ENCODE measurements around the gene WIPF2. TPM values are rescaled to one million over a fixed set of nuclear protein-coding genes. Genes with fewer than 3 reads are reported as not detected.
"Not testable (repeated sequence)": the region's sequence is repeated elsewhere in the genome, so short reads cannot be mapped to it uniquely, and the experiment has no call there.

WIPF2 gene
- total RNA-seq, 2 experiments from 2014 or later: 15.3 to 17.9 TPM

DNA sequence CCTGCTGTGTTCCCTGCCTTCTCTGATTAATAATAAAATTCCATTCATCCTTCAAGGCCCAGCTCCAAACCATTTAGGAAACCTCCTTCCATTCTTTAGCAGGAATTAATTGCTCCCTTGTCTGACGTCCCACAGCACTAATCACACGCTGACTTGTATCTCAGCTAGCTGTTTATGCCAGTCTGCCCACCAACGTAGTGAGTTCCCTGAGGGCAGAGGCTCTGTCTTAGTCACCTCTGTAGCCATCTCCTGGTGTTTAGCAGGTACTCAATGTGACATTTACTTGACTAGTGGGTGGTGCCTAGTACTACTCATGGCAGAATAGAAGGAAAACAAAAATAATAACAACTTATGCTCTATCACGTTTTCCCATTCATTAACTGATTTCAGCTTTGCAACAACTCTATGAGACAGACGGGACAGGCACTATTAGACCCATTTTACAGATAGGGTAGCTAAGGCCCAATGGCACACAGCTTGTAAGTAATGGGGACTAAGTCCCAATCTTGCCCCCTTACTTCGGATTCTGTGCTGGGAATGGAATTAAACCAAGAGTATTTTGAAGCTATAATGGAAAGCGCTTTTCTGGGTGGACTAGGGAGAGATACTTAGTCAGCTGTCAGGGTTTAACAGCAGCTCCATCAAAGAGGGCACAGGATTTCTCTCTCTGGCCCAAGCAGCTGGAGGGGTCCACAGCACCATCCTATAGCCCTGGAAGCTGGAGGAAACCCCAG is 931 bp upstream of the WIPF2 start:
- Mint-ChIP-seq H3K27me3 (no peaks in the 10 kb centered on the region), H3K27ac (peak overlapping the region; percentile 100), H3K4me3 (peak overlapping the region; percentile 96), H3K4me1 (ENCODE audit: low read depth) (peaks cover 24% of the 10 kb centered on the region), H3K36me3 (ENCODE audit: low read depth) (peaks cover 3% of the 10 kb centered on the region), H3K9me3 (no peaks in the 10 kb centered on the region)
- ATAC-seq (no peak), DNase-seq (peak; percentile 12)
- intact Hi-C loops (cut with micrococcal nuclease): loop anchor here (5.0 kb wide), 1 partner anchor 74 kb away; no protein-coding TSS in a partner anchor
- CTCF ChIA-PET: interaction anchor here (0.6 to 3.5 kb wide), 20 partner anchors 9 to 164 kb away, joined by 3 to 22 read pairs (median 3); partner anchors contain the start of gene CDC6
- POLR2A ChIA-PET: interaction anchor here (0.6 to 2.4 kb wide), 15 partner anchors 10 to 334 kb away, joined by 3 to 13 read pairs (median 4); partner anchors contain the start of genes CASC3, CDC6, MSL1 and RARA
- TF ChIP-seq, protein P1, sequence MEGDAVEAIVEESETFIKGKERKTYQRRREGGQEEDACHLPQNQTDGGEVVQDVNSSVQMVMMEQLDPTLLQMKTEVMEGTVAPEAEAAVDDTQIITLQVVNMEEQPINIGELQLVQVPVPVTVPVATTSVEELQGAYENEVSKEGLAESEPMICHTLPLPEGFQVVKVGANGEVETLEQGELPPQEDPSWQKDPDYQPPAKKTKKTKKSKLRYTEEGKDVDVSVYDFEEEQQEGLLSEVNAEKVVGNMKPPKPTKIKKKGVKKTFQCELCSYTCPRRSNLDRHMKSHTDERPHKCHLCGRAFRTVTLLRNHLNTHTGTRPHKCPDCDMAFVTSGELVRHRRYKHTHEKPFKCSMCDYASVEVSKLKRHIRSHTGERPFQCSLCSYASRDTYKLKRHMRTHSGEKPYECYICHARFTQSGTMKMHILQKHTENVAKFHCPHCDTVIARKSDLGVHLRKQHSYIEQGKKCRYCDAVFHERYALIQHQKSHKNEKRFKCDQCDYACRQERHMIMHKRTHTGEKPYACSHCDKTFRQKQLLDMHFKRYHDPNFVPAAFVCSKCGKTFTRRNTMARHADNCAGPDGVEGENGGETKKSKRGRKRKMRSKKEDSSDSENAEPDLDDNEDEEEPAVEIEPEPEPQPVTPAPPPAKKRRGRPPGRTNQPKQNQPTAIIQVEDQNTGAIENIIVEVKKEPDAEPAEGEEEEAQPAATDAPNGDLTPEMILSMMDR (IDR thresholded peaks at IDR 0.05): no peak

GRCh38 chr17:40219594-40220338 is 662 bp downstream of the WIPF2 start:
- intact Hi-C loops (cut with micrococcal nuclease): loop anchor here (5.0 kb wide), 1 partner anchor 73 kb away; no protein-coding TSS in a partner anchor
- H3K9me3 Mint-ChIP-seq: no peaks in the 10 kb centered on the region
- TF ChIP-seq, protein P1 (IDR thresholded peaks at IDR 0.05): no peak

DNA sequence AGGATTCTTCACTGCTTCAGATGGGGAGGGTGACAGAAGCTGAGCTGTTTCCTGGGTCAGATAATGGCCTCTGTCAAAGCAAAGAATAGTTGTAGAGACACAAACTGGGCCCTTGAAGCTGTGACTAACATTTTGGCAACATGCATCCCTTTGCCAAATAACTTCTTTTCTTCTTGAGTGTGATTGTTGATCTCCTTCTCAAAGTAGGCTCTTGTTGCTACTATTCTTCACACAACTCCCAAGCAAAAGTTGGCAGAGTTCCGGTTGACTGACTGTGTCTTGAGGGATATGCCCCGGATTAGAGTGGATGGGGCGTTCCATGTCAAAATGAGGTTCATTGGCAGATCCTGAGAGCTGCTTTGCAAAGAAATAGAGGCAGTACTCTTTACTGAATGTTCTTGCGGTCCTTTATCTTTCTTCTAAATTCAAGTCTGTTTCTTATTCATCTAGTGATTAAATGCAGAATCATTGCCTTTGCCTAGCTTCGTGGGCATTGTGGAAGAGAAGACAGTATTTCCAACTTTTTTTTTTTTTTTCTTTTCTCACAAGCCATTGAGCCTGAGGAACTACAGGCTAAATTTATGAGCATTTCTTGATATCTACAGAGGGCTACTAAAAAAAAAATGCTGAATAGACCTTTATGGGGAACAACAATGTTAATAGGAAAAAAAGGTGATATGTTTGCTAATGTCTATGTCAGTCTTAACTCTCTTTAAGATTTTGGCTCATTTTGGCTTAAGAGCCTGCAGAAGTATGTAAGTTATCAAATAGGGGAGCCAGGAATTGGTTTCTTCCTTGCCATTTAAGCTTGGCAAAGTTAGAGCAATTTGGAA is 5.8 kb downstream of the WIPF2 start:
- Mint-ChIP-seq H3K36me3 (ENCODE audit: low read depth) (peaks cover 4% of the 10 kb centered on the region), H3K27ac (peak overlapping the region; percentile 54), H3K27me3 (no peaks in the 10 kb centered on the region), H3K4me1 (ENCODE audit: low read depth) (peaks cover 26% of the 10 kb centered on the region), H3K4me3 (no peak overlapping the region), H3K9me3 (no peaks in the 10 kb centered on the region)
- intact Hi-C loops (cut with micrococcal nuclease): no loop called here
- no peak for ATAC-seq
- ChIA-PET POLR2A (interaction anchor here (0.6 to 1.6 kb wide), 4 partner anchors 13 to 60 kb away, joined by 3 to 4 read pairs (median 4); no protein-coding TSS in a partner anchor), CTCF (interaction anchor here (0.7 to 1.8 kb wide), 5 partner anchors 9 to 571 kb away, joined by 3 to 6 read pairs (median 4); no protein-coding TSS in a partner anchor)
- TF ChIP-seq, protein P1 (IDR thresholded peaks at IDR 0.05): no peak
- no peak for DNase-seq

More at GRCh38 chr17:40219594-40220338, 662 bp downstream of the WIPF2 start:
- DNase-seq: peak; percentile 46
- H3K4me1 Mint-ChIP-seq (ENCODE audit: low read depth): peaks cover 31% of the 10 kb centered on the region
- ChIA-PET CTCF (interaction anchor here (0.6 to 3.5 kb wide), 11 partner anchors 11 to 162 kb away, joined by 3 to 22 read pairs (median 5); partner anchors contain the start of gene CDC6), POLR2A (interaction anchor here (0.7 to 2.4 kb wide), 13 partner anchors 9 to 333 kb away, joined by 3 to 13 read pairs (median 4); partner anchors contain the start of genes CDC6 and MSL1)
- H3K27me3 Mint-ChIP-seq: no peaks in the 10 kb centered on the region
- H3K36me3 Mint-ChIP-seq (ENCODE audit: low read depth): peaks cover 5% of the 10 kb centered on the region
- peak overlapping the region; percentile 96 for H3K4me3 Mint-ChIP-seq
- peak overlapping the region; percentile 91 for H3K27ac Mint-ChIP-seq
- ATAC-seq: peak; percentile 10

DNA sequence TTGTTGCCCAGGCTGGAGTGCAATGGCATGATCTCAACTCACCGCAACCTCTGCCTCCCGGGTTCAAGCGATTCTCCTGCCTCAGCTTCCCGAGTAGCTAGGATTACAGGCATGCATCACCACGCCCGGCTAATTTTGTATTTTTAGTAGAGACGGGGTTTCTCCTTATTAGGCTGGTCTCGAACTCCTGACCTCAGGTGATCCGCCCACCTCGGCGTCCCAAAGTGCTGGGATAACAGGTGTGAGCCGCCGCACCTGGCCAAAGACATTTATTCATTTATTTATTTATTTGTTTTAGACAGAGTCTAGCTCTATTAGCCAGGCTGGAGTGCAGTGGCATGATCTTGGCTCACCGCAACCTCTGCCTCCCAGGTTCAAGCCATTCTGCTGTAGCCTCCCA is 10.0 kb downstream of the WIPF2 start:
- ATAC-seq; intact Hi-C loops (cut with micrococcal nuclease); H3K27me3 Mint-ChIP-seq; POLR2A ChIA-PET; H3K27ac Mint-ChIP-seq; H3K4me3 Mint-ChIP-seq; H3K9me3 Mint-ChIP-seq; DNase-seq: not testable (repeated sequence)
- peaks cover 13% of the 10 kb centered on the region for H3K36me3 Mint-ChIP-seq (ENCODE audit: low read depth)
- peaks cover 23% of the 10 kb centered on the region for H3K4me1 Mint-ChIP-seq (ENCODE audit: low read depth)
- CTCF ChIA-PET: interaction anchor here (1.4 kb wide), 1 partner anchor 8 kb away, joined by 4 read pairs; no protein-coding TSS in a partner anchor
